ENCODE measurements around the gene INTS12.
"Not testable (repeated sequence)": the region's sequence is repeated elsewhere in the genome, so short reads cannot be mapped to it uniquely, and the experiment has no call there.

Gene INTS12

GRCh38 chr4:105708181-105709080 is at the start of gene INTS12, which contains the start of gene GSTCD:
Gene INTS12 (minus strand): TSS chr4:105708689. CDS start chr4:105700005, 8,684 bp downstream.
Gene GSTCD (plus strand): TSS chr4:105708784. CDS start chr4:105717614, 8,830 bp downstream.
- peak; percentile 79 to 80 for DNase-seq (ENCODE audit: low read depth in 2 of 2)

- DNase-seq (ENCODE audit: low read depth in 2 of 2), result no peak
Observed at GRCh38 chr4:105755375-105755774, 46.9 kb upstream of the INTS12 start.

- no peak for DNase-seq (ENCODE audit: low read depth in 2 of 2)
Observed at GRCh38 chr4:105753361-105753760, 44.9 kb upstream of the INTS12 start.

GRCh38 chr4:105751718-105752299 is 43.3 kb upstream of the INTS12 start:
- no peak for DNase-seq (ENCODE audit: low read depth in 2 of 2)

- DNase-seq (ENCODE audit: low read depth in 2 of 2), result no peak
Observed at GRCh38 chr4:105748222-105748621, 39.7 kb upstream of the INTS12 start.

GRCh38 chr4:105741548-105741947 is 33.1 kb upstream of the INTS12 start:
- no peak for DNase-seq (ENCODE audit: low read depth in 2 of 2)

- not testable (repeated sequence) for DNase-seq (ENCODE audit: low read depth in 2 of 2)
Observed at GRCh38 chr4:105735217-105735616, 26.7 kb upstream of the INTS12 start.

- DNase-seq (ENCODE audit: low read depth in 2 of 2), result not testable (repeated sequence)
Observed at GRCh38 chr4:105729895-105730294, 21.4 kb upstream of the INTS12 start.

GRCh38 chr4:105725623-105726022 is 17.1 kb upstream of the INTS12 start:
- DNase-seq (ENCODE audit: low read depth in 2 of 2), result no peak

GRCh38 chr4:105719204-105719603 is 10.7 kb upstream of the INTS12 start:
- DNase-seq (ENCODE audit: low read depth in 2 of 2), result no peak

- no peak for DNase-seq (ENCODE audit: low read depth in 2 of 2)
Observed at GRCh38 chr4:105715692-105716278, 7.3 kb upstream of the INTS12 start.

GRCh38 chr4:105714932-105715331 is 6.4 kb upstream of the INTS12 start:
- DNase-seq (ENCODE audit: low read depth in 2 of 2), result no peak

GRCh38 chr4:105714071-105714521 is 5.6 kb upstream of the INTS12 start:
- no peak for DNase-seq (ENCODE audit: low read depth in 2 of 2)

GRCh38 chr4:105712766-105713165 is 4.3 kb upstream of the INTS12 start:
- no peak for DNase-seq (ENCODE audit: low read depth in 2 of 2)

- no peak for DNase-seq (ENCODE audit: low read depth in 2 of 2)
Observed at GRCh38 chr4:105710678-105711077, 2.2 kb upstream of the INTS12 start.

GRCh38 chr4:105710012-105710600 is 1.6 kb upstream of the INTS12 start:
- no peak for DNase-seq (ENCODE audit: low read depth in 2 of 2)

GRCh38 chr4:105709081-105709450 is 577 bp upstream of the INTS12 start:
- DNase-seq (ENCODE audit: low read depth in 2 of 2), result no peak

GRCh38 chr4:105707782-105708180 is 708 bp downstream of the INTS12 start:
- no peak for DNase-seq (ENCODE audit: low read depth in 2 of 2)

GRCh38 chr4:105698607-105699006 is 9.9 kb downstream of the INTS12 start:
- DNase-seq (ENCODE audit: low read depth in 2 of 2), result no peak

- not testable (repeated sequence) for DNase-seq (ENCODE audit: low read depth in 2 of 2)
Observed at GRCh38 chr4:105695832-105696231, 12.7 kb downstream of the INTS12 start.

GRCh38 chr4:105694812-105695211 is 13.7 kb downstream of the INTS12 start:
- DNase-seq (ENCODE audit: low read depth in 2 of 2), result not testable (repeated sequence)

GRCh38 chr4:105686571-105686970 is 21.9 kb downstream of the INTS12 start:
- DNase-seq (ENCODE audit: low read depth in 2 of 2), result no peak
